KBM-7 (cell line): ENCODE results near the gene ARHGDIG.
"Not testable (repeated sequence)": the region's sequence is repeated elsewhere in the genome, so short reads cannot be mapped to it uniquely, and the experiment has no call there.

Experiments used
- DNase-seq: peaks from one replicate; pipeline ENCODE4 v3.0.0-alpha.2; 2015
- in situ Hi-C: fragments of 300-500 bp; cut with MboI; formaldehyde crosslinking; loops from 2 replicates; pipeline ENCODE4 v1.14.3; 2020; ENCODE audit warnings: low sequenced_read_pairs, low pct_unique_long_range_greater_than_20kb, mixed read lengths

ARHGDIG gene

DNA sequence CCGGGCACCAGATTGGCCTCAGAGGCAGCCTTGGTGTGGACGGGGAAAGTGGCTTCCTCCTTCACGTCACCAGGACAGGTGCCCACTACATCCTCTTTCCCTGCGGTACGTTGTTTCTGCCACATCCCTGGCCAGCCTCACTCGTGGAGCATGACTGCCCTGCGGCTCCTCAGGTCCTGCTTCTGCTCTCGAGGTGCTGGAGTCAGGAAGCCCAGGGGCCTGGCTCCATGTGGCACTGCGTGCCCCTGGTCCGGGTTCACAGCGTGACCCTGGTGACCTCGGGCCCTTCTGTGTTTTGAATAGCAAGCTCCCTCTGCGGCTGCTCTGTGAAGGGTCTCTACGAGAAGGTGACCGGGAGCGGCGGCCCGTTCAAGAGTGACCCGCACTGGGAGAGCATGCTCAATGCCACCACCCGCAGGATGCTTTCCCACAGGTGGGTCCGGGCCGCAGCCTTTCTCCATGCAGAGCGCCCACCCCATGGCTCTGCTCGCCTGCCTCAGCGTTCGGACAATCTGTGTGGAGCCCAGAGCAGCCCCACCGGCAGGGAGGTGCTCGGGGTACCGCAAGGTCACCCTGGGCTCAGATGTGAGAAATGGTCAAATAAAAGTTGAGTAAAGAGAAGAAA lies 18.2 kb upstream of the ARHGDIG start:
- in situ Hi-C loops = no loop called here
- no peak for DNase-seq

GRCh38 chr16:263182-263774 lies 17.1 kb upstream of the ARHGDIG start:
- in situ Hi-C loops = no loop called here
- DNase-seq = no peak

DNA sequence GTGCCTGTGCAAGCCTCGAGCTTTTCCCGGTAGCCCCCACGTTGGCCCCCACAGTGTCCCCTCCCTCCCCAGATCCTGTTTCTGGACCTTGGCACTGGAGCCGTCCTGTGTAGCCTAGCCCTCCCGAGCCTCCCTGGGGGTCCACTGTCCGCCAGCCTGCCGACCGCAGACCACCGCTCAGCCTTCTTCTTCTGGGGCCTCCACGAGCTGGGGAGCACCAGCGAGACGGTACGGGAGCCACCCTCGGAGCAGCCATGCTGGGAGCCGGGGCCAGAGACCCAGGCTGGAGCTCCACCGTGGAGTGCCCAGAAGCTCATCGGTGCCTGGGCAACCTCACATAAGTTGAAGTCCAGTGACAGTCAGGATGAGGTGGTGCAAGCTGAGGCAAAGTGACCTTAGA lies 16.4 kb upstream of the ARHGDIG start:
- in situ Hi-C loops = no loop called here
- DNase-seq = no peak

GRCh38 chr16:264440-264951 lies 15.9 kb upstream of the ARHGDIG start:
- in situ Hi-C loops = no loop called here
- DNase-seq = no peak

DNA sequence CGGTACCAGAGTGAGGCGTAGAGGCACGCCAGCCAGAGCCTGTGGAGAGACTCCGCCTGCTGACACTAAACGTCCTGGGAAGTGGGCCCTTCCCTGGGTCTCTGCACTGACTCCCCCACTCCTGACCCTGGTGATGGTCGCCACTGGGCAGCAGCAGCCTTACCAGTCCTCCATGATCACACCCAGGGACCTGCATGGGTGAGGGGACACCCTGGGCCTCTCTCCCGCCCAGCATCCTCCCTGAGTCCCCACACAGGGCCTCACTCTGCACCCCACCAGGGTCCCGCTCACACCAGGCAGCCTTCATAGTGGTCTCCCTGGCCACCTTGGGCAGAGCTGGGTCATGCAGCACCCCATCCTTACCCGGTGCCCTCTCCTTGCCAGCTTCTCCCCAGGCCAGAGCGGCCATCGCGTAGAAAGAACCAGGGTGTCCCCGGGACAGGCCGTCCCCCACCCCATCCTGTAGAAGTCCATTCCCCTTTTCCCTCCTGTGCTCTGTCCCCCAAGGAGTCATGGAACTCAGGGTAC lies 15.3 kb upstream of the ARHGDIG start:
- in situ Hi-C loops = no loop called here
- no peak for DNase-seq

- in situ Hi-C loops = no loop called here
- DNase-seq = no peak
These were observed 14.7 kb upstream of the ARHGDIG start for GRCh38 chr16:265711-266110.

GRCh38 chr16:266258-267164 lies 13.9 kb upstream of the ARHGDIG start:
- DNase-seq = no peak
- in situ Hi-C loops = no loop called here

- in situ Hi-C loops, DNase-seq: not testable (repeated sequence)
These were observed 12.8 kb upstream of the ARHGDIG start for GRCh38 chr16:267562-267961.

- no peak for DNase-seq
- in situ Hi-C loops = no loop called here
These were observed 12.0 kb upstream of the ARHGDIG start for GRCh38 chr16:268141-269053.

DNA sequence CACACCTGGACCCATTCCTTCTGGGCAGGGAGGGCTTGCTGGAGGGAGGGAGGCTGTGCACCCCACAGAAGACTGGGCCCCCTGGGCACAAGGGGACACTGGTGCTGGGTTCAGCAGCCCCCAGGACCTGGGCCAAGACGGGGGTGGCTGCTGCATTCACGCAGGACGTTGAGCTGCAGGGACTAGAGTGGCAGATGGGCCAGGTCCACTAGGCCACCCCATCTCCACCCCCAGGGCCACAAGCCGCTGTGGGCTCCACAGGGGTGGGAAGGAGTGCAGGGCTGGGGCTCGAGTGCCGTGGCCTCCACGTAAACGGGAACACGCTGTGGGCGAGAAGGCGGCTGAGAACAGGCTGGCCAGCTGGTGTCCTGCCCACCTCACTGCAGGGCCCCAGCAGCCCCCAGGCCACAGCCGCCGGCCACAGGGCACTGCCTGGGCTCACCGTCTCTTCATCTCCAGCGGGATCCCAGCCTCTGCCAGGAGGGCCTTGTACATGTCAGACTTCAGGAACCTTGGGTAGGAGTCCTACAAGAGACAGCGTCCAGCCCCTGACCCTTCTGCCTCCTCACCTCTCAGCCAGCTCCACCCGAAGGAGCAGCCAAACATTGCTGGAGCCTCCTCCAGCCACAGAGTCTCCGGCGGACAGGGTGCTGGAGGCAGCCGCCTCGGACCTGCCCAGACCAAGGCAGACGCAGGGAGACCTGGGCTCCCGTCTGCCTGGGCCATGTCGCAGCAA lies 11.2 kb upstream of the ARHGDIG start:
- no peak for DNase-seq
- in situ Hi-C loops = no loop called here

DNA sequence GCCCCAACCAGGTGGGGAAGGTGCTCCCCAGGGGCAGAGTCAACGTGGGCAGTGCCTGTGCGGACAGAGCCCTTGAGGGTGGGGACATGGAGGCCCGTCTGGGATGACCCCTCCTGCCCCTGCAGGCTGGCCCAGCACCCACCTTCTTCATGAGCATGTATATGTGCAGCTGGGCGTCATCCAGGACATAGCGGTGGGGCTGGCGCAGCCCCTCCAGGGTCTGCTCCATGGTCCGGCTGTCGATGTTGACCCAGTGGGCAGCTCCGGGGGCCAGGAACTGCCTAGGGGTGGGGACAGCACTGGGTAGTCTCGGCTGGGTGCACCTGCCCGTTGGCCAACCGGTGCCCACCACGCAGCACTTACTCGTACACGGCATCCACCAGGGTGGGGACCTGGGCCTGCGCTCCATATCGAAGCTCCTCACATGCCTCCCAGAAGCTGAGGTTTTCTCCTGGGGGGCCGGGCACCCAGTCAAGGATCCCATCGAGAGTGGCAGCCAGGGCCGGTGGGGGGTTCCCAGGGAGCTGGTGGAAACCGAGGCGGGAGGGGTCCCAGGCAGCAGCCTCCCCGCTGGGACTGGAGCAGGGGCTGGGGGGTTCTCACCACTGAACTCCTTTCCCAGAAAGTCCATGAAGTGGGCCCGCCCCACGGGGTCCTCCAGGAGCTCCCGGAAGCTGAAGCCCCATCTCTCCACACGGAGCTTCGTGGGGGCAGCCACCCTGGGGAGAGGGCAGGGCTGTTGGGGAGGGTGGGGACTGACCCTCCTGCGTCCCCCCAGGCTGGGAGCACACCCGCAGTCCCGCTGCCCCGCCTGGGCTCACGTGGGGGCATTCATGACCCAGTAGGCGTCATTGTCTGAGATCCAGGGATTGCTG lies 9.8 kb upstream of the ARHGDIG start:
- in situ Hi-C loops = no loop called here

DNA sequence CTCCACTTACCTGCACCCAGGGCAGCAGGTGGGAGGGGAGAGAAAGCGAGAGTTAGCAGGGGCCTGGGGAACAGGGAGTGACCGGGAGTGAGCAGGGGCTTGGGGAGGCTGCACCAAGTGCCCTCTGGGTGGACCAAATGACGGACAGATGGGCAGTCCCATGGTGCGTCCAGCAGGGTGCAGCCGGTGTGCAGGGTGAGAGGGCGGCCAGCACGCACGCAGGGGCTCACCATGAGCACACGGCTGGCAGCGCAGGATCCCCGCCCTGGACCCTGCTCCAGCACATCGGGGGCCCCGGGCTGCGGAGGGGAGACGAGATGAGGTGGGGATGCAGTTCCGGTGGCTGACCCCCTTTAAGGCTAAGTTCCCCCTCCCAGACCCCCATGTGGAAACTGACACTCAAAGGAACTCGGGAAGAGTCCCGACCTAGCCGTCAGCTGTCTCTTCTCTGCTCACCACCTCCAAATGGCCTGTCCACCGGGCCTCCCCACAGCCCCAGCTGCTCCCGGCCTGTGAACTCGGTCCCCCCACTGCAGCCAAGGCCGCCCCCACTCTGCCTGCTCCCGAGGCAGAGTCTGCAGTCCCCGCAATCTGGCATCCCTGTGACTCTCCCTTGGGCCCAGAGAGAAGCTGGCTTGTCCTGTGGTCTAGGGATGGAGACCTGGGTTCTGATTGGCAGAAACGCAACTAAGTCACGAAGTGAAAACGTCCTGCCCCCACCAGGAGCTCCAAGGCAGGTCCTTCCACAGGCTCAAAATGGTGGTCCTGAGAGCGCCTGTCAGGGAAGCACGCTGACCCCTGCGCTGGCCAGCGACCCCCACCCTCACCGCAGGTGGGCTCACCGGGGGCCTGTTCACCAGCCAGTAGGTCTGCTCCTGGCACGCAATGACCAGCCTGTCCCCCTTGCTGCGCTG lies 7.5 kb upstream of the ARHGDIG start:
- DNase-seq = no peak
- in situ Hi-C loops = no loop called here

More for the DNA sequence above, 9.8 kb upstream of the ARHGDIG start:
- no peak for DNase-seq

DNA sequence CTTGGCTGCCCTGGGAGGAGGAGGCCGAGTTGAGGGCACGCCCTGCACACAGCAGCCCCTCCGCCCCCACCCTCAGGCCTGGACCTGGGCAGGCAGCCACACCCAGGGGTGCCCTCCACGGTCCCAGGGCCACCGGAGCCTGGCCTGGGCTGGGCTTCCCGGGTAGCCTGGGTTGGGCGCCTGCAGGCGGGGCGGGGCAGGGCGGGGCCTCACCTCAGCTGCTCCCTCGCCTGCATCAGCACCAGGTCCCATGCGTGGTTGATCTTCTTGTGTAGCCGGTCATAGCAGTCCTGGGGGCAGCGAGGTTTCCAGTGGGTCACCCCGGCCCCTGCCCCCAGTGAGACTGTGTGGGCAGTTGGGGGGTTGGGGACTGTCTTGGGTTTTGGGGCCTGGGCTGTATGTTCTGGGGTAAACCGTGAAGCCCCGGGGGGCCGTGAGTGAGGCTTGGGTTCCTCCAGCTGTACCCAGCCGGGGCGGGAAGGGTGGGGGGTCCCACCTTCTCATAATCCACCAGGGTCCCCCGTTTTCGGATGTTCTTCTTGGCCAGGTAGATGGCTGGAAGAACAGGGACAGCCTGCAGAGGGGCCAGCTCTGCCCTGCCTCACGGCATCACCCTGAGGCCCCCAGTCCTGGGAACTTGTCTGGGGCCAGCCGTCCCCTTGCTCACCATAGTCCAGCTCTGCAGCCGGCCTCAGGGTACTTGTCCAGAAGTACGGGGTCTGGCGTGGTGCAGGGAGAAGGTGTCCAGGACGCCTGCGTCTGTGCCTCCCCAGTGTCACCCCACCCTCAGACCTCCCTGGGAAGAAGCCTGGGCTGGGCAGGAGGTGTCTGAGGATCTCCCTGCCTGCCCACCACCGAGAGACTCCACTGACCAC lies 6.6 kb upstream of the ARHGDIG start:
- no peak for DNase-seq
- in situ Hi-C loops = no loop called here

- no peak for DNase-seq
- in situ Hi-C loops = no loop called here
These were observed 5.2 kb upstream of the ARHGDIG start for GRCh38 chr16:275041-275641.

DNA sequence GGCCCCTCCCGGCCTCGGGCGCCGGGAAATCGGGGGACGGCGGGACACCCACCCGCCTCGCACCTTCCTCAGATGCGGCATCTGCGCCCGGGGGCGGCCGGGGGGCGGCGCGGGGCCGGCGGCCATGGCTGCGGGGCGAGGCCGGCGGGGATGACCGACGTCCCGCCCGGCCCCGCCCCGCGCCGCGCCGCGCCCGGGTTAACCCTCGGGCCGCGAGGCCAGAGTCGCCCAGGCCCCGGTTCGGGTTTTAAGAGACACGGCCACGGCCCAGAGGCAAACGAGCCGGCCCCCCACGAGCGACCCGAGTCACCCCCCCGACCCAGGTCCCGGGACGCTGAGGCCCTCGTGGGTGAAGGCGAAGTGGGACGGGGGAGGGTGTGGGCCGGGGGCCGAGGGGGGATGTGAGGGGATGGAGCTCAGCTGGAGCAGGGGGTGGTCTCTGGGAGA lies 4.6 kb upstream of the ARHGDIG start, which contains the start of gene RGS11:
Gene RGS11, minus strand, starts transcription at position 159 of the 447 bp plus-strand sequence. Its CDS starts 33 bp downstream, at position 126.
- no peak for DNase-seq
- in situ Hi-C loops = no loop called here
